K562 (cell line): ENCODE data around the gene EMX2. TPM values are rescaled to one million over a fixed set of nuclear protein-coding genes. Genes with fewer than 3 reads are reported as not detected.

Experiments used
- ATAC-seq: fragments of 200-7000 bp; cut with Tn5 transposase; 3 replicates; pipeline ENCODE4 v1.9.1; 2020; ENCODE audit warnings: moderate library complexity
- BruUV-seq: library from RNA; stranded (reverse); fragments of 400-500 nt; replicated peaks from 2 replicates; lab custom pipeline; 2021; lab: Mats Ljungman, UMichigan
- CTCF ChIA-PET: fragments of 300-600 bp; formaldehyde crosslinking; extraction: SDS; loops from one replicate; lab custom pipeline; 2021; ENCODE audit warnings: low intra/inter-chr PET ratio; lab: Yijun Ruan, JAX
- POLR2A ChIA-PET: fragments of 300-600, 350-650 bp; sonication (Branson Sonifier 250); formaldehyde crosslinking; extraction: SDS; loops from one replicate; lab custom pipeline; 2021; ENCODE audit warnings: antibody characterized with exemption, inconsistent platforms; lab: Yijun Ruan, JAX
- DNase-seq, 4 experiments: peaks; one replicate each; pipeline versions ENCODE4 v3.0.0 to v3.0.0-alpha.2; 2011 to 2018; ENCODE audit warnings: low spot score in 3 of 4, mixed read lengths in 3 of 4; ENCODE audit errors: extremely low read depth in 1 of 4
- FAIRE-seq: peaks from 2 replicates; lab custom pipeline; 2011; peaks lifted over from hg19 to GRCh38; lab: Jason Lieb, UNC
- H2AFZ ChIP-seq: 2 replicates; pipeline ENCODE4 v1.6.0; 2011; ENCODE audit warnings: low read depth, low read length, control low read depth, inconsistent platforms
- H3K27ac ChIP-seq: fragments of 200-600 bp; 3 replicates; pipeline ENCODE4 v1.8.0; 2011; ENCODE audit warnings: low read depth, mild to moderate bottlenecking, control low read depth, inconsistent platforms, low read length, moderate library complexity, mixed read lengths; ENCODE audit errors: extremely low read depth
- H3K27me3 ChIP-seq, 2 experiments: fragments of 300-600 bp in 1 of 2; 2 replicates in 1 of 2; 3 replicates in 1 of 2; pipeline versions ENCODE4 v1.6.0 to v1.8.0; 2011; ENCODE audit warnings: inconsistent platforms in 2 of 2, low read length in 2 of 2, mild to moderate bottlenecking in 1 of 2, mixed read lengths in 1 of 2, moderate library complexity in 1 of 2; ENCODE audit not compliant: control insufficient read depth in 2 of 2, insufficient read depth in 2 of 2
- H3K36me3 ChIP-seq: fragments of 300-600 bp; 3 replicates; pipeline ENCODE4 v1.8.0; 2011; ENCODE audit warnings: mild to moderate bottlenecking, low read length, inconsistent platforms; ENCODE audit not compliant: control insufficient read depth, insufficient read depth
- H3K4me1 ChIP-seq, 2 experiments: fragments of 200-600 bp in 1 of 2; replicated peaks in 1 of 2; 2 replicates in 1 of 2; 3 replicates in 1 of 2; pipeline versions ENCODE4 v1.5.1 to v1.8.0; 2011; ENCODE audit warnings: inconsistent platforms in 2 of 2, low read length in 2 of 2, mild to moderate bottlenecking in 1 of 2, mixed read lengths in 1 of 2, moderate library complexity in 1 of 2; ENCODE audit not compliant: control insufficient read depth in 2 of 2, insufficient read depth in 2 of 2
- H3K4me2 ChIP-seq: 2 replicates; pipeline ENCODE4 v1.6.1; 2011; ENCODE audit warnings: low read length, control low read depth, inconsistent platforms, mixed read lengths; ENCODE audit not compliant: insufficient read depth
- H3K4me3 ChIP-seq: fragments of 200-600 bp; sonication (generic), shearing (Covaris generic); 2 replicates; pipeline ENCODE4 v1.5.1; 2016; ENCODE audit warnings: control low read depth, inconsistent platforms
- H3K79me2 ChIP-seq: fragments of 200-600 bp; 3 replicates; pipeline ENCODE4 v1.8.0; 2011; ENCODE audit warnings: low read length, inconsistent platforms; ENCODE audit not compliant: control insufficient read depth, insufficient read depth
- H3K9ac ChIP-seq, 2 experiments: 2 replicates each; pipeline versions ENCODE4 v1.6.0 to v1.6.1; 2011; ENCODE audit warnings: low read depth in 2 of 2, low read length in 2 of 2, control low read depth in 1 of 2, inconsistent platforms in 1 of 2, mild to moderate bottlenecking in 1 of 2, mixed read lengths in 1 of 2; ENCODE audit not compliant: insufficient read depth in 1 of 2
- H3K9me1 ChIP-seq: one replicate; pipeline ENCODE4 v1.6.0; 2011; ENCODE audit warnings: inconsistent platforms, mild to moderate bottlenecking, low read length, moderate library complexity; ENCODE audit not compliant: control insufficient read depth, insufficient read depth
- H3K9me3 ChIP-seq: replicated peaks from 2 replicates; pipeline ENCODE4 v1.5.1; 2011; ENCODE audit warnings: low read depth, low read length, inconsistent platforms; ENCODE audit not compliant: control insufficient read depth, insufficient read depth
- H4K20me1 ChIP-seq: replicated peaks from 2 replicates; pipeline ENCODE4 v1.6.1; 2011; ENCODE audit warnings: low read length, inconsistent platforms, mixed read lengths; ENCODE audit not compliant: control insufficient read depth, insufficient read depth
- CCNT2 ChIP-seq: IDR thresholded peaks from 2 replicates; pipeline ENCODE4 v1.6.1; 2011; ENCODE audit warnings: borderline replicate concordance, low read depth, mild to moderate bottlenecking, moderate library complexity, mixed read lengths, low read length; ENCODE audit not compliant: insufficient read length; ENCODE audit errors: extremely low read depth
- ELF4 ChIP-seq: fragments of 450-650 bp; formaldehyde crosslinking; IDR thresholded peaks from 2 replicates; pipeline ENCODE4 v1.4.0; 2022; ENCODE audit warnings: missing genetic modification characterization
- FOXJ3 ChIP-seq: sonication (generic); formaldehyde crosslinking; IDR thresholded peaks from 2 replicates; pipeline ENCODE4 v1.4.0; 2020; ENCODE audit warnings: mild to moderate bottlenecking, missing genetic modification reagents
- POLR2G ChIP-seq: fragments of 200-400 bp; formaldehyde crosslinking; IDR thresholded peaks from 2 replicates; pipeline ENCODE4 v1.6.1; 2017; ENCODE audit warnings: low read depth, mild to moderate bottlenecking, antibody characterized with exemption, low read length, moderate library complexity
- ZBTB2 ChIP-seq: fragments of 450-650 bp; IDR thresholded peaks from 2 replicates; pipeline ENCODE4 v1.6.1; 2016; ENCODE audit warnings: antibody characterized with exemption
- ZNF263 ChIP-seq: sonication (generic); formaldehyde crosslinking; IDR thresholded peaks from 2 replicates; pipeline ENCODE4 v1.8.0; 2022; ENCODE audit warnings: mild to moderate bottlenecking, missing genetic modification reagents, borderline replicate concordance
- WGBS: fragments of 100-300 bp; shearing (Covaris generic); methylation state at CpG from one replicate; pipeline ENCODE4 v1.1.6; 2016; ENCODE audit warnings: low coverage, mixed read lengths; ENCODE audit not compliant: insufficient coverage; ENCODE audit errors: missing lambda C conversion rate; 5-methylcytosine and 5-hydroxymethylcytosine counted together
- in situ Hi-C: fragments of 300-500 bp; cut with MboI; formaldehyde crosslinking; loops from 4 replicates; pipeline ENCODE4 v1.15.0; 2018; ENCODE audit warnings: inconsistent platforms, mixed read lengths
- intact Hi-C: fragments of 100-400 bp; cut with micrococcal nuclease; formaldehyde crosslinking; loops from 2 replicates; pipeline ENCODE4 v1.14.2; 2022
- polyA plus RNA-seq, 8 experiments: library from polyadenylated mRNA; depleted of rRNA in 4 of 8; stranded (reverse) in 5 of 8; unstranded in 3 of 8; fragments of >200 nt; fragmentation: Nextera tagmentation in 2 of 8; fragmentation: Illumina TruSeq in 1 of 8; extraction: Ambion mirVana in 2 of 8; extraction: Trizol in 1 of 8; gene quantifications; 2 replicates each; pipeline versions ENCODE4 v1.2.1 to v1.2.3, GENCODE V29; 2011 to 2014; ENCODE audit warnings: inconsistent platforms in 1 of 8, missing spikeins in 1 of 8
- total RNA-seq, 7 experiments: library from RNA; depleted of rRNA in 6 of 7; stranded (reverse); fragments of >200 nt in 6 of 7; fragmentation: Illumina TruSeq in 2 of 7; extraction: Trizol in 2 of 7; gene quantifications; 2 replicates each; pipeline versions ENCODE4 v1.2.1 to v1.2.3, GENCODE V29; 2011 to 2021; ENCODE audit warnings: low replicate concordance in 1 of 7
- TF ChIP-seq, protein P1 (sequence below): sonication (generic); formaldehyde crosslinking; IDR thresholded peaks from 2 replicates; pipeline ENCODE4 v1.8.0; 2022; ENCODE audit warnings: missing genetic modification reagents, mild to moderate bottlenecking, borderline replicate concordance

The EMX2 gene
- total and polyA plus RNA-seq, 9 of the 15 experiments (the other 6 are each of a cell fraction or from before 2014, with no cell fraction given) = not detected

DNA sequence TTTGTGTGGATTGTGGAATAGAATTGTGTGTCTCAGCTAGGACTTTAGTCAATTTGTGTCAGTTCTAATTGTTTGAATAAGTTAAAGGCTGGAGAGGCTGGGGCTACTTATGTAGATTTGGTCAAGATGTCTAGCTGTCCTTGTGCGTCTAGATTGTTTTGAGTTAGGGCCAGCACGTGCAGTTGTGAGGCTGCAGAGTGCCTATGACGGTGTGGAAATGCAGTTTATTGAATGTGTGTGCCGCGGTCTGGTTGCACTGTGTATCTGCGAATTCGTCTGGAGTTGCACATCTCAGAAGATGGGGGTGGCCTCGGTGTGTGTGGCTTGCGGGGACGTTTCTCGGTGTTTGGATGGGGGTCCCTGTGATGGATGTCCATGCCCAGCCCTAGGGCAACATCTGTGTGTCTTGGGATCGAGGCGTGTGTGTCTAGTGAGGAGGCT lies 10.2 kb downstream of the EMX2 start:
- Histone ChIP-seq H3K27ac (no peak overlapping the region), H4K20me1 (no peaks in the 10 kb centered on the region), H3K9me1 (no peaks in the 10 kb centered on the region), H3K4me2 (no peak overlapping the region), H3K4me3 (no peak overlapping the region), H2AFZ (no peak overlapping the region), H3K27me3 (peaks cover 5 to 53% of the 10 kb centered on the region in 2 experiments), H3K4me1 (peaks cover 0 to 14% of the 10 kb centered on the region in 2 experiments; a peak in 2 of 5 replicates), H3K9me3 (no peaks in the 10 kb centered on the region), H3K36me3 (no peaks in the 10 kb centered on the region), H3K79me2 (no peaks in the 10 kb centered on the region), H3K9ac (no peak overlapping the region)
- in situ Hi-C loops = no loop called here
- ATAC-seq (no peak), DNase-seq (no peak), FAIRE-seq (no peak)
- POLR2A ChIA-PET = no interaction called here
- WGBS = 5% methylated on average over 12 of the region's 13 CpGs
- intact Hi-C loops = loop anchor here (5.0 kb wide), 1 partner anchor 60 kb away; no protein-coding TSS in a partner anchor
- no TSS peak for BruUV-seq
- TF ChIP-seq ZNF263 (CRISPR knock-in tag) (no peak), FOXJ3 (CRISPR knock-in tag) (no peak), CCNT2 (no peak), ELF4 (CRISPR knock-in tag) (no peak), ZBTB2 (no peak), POLR2G (no peak)
- TF ChIP-seq, protein P1, sequence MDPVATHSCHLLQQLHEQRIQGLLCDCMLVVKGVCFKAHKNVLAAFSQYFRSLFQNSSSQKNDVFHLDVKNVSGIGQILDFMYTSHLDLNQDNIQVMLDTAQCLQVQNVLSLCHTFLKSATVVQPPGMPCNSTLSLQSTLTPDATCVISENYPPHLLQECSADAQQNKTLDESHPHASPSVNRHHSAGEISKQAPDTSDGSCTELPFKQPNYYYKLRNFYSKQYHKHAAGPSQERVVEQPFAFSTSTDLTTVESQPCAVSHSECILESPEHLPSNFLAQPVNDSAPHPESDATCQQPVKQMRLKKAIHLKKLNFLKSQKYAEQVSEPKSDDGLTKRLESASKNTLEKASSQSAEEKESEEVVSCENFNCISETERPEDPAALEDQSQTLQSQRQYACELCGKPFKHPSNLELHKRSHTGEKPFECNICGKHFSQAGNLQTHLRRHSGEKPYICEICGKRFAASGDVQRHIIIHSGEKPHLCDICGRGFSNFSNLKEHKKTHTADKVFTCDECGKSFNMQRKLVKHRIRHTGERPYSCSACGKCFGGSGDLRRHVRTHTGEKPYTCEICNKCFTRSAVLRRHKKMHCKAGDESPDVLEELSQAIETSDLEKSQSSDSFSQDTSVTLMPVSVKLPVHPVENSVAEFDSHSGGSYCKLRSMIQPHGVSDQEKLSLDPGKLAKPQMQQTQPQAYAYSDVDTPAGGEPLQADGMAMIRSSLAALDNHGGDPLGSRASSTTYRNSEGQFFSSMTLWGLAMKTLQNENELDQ (CRISPR knock-in tag) = no peak
- CTCF ChIA-PET = no interaction called here
